Neural cell (in vitro differentiated cells): ENCODE results near the gene IER3. TPM values are rescaled to one million over a fixed set of nuclear protein-coding genes. Genes with fewer than 3 reads are reported as not detected.

ENCODE experiments used
- H2AFZ ChIP-seq: fragments of 200-600, 300-800 bp; sonication (generic), shearing (Covaris generic); 2 replicates; pipeline ENCODE4 v1.6.0; 2014; ENCODE audit warnings: low read depth, mild to moderate bottlenecking, antibody characterized with exemption, low read length, moderate library complexity
- H3F3A ChIP-seq: fragments of 200-600 bp; shearing (Covaris generic); 2 replicates; pipeline ENCODE4 v1.6.1; 2016; ENCODE audit warnings: mild to moderate bottlenecking, moderate library complexity, mixed read lengths, antibody characterized with exemption, low read length; ENCODE audit not compliant: insufficient read depth, poor library complexity, severe bottlenecking
- H3K27ac ChIP-seq: fragments of 200-600, 300-800 bp; sonication (generic), shearing (Covaris generic); 2 replicates; pipeline ENCODE4 v1.5.1; 2014; ENCODE audit warnings: mild to moderate bottlenecking, low read length, moderate library complexity
- H3K27me3 ChIP-seq: fragments of 300-800, 200-600 bp; sonication (generic), shearing (Covaris generic); 2 replicates; pipeline ENCODE4 v1.6.0; 2014; ENCODE audit warnings: mild to moderate bottlenecking, low read depth, low read length, moderate library complexity; ENCODE audit not compliant: insufficient read depth
- H3K36me3 ChIP-seq: fragments of 300-800, 200-600 bp; sonication (generic), shearing (Covaris generic); 2 replicates; pipeline ENCODE4 v1.5.1; 2014; ENCODE audit warnings: mild to moderate bottlenecking, antibody characterized with exemption, low read length, moderate library complexity; ENCODE audit not compliant: insufficient read depth
- H3K4me2 ChIP-seq: fragments of 300-800, 200-600 bp; sonication (generic), shearing (Covaris generic); 2 replicates; pipeline ENCODE4 v1.6.0; 2014; ENCODE audit warnings: mild to moderate bottlenecking, low read length
- H3K4me3 ChIP-seq: fragments of 300-800, 200-600 bp; sonication (generic), shearing (Covaris generic); 2 replicates; pipeline ENCODE4 v1.5.1; 2014; ENCODE audit warnings: mild to moderate bottlenecking, low read length, moderate library complexity
- H3K79me2 ChIP-seq: fragments of 200-600 bp; shearing (Covaris generic); replicated peaks from 2 replicates; pipeline ENCODE4 v1.6.0; 2014; ENCODE audit warnings: mild to moderate bottlenecking, low read length, moderate library complexity; ENCODE audit not compliant: insufficient read depth
- H3K9ac ChIP-seq: fragments of 300-800, 200-600 bp; sonication (generic), shearing (Covaris generic); 2 replicates; pipeline ENCODE4 v1.6.1; 2016; ENCODE audit warnings: mild to moderate bottlenecking, low read length, mixed read lengths
- H3K9me2 ChIP-seq: fragments of 200-600 bp; shearing (Covaris generic); 2 replicates; pipeline ENCODE4 v1.6.1; 2016; ENCODE audit warnings: mild to moderate bottlenecking, low read length, mixed read lengths; ENCODE audit not compliant: insufficient read depth
- H3K9me3 ChIP-seq: fragments of 200-600, 300-800 bp; sonication (generic), shearing (Covaris generic); 2 replicates; pipeline ENCODE4 v1.6.1; 2016; ENCODE audit warnings: mild to moderate bottlenecking, mixed run types, low read length, moderate library complexity, mixed read lengths
- H4K20me1 ChIP-seq: fragments of 200-600 bp; shearing (Covaris generic); 2 replicates; pipeline ENCODE4 v1.6.1; 2016; ENCODE audit warnings: mild to moderate bottlenecking, mixed run types; ENCODE audit not compliant: insufficient read depth
- CTCF ChIP-seq: fragments of 450-650 bp; IDR thresholded peaks from 2 replicates; pipeline ENCODE4 v1.5.1; 2014; ENCODE audit warnings: antibody characterized with exemption, mild to moderate bottlenecking, moderate library complexity; ENCODE audit not compliant: poor library complexity, severe bottlenecking
- EP300 ChIP-seq: fragments of 450-650 bp; conservative IDR thresholded peaks from 2 replicates; pipeline ENCODE4 v1.6.1; 2014; ENCODE audit warnings: antibody characterized with exemption, mild to moderate bottlenecking, moderate library complexity; ENCODE audit not compliant: poor library complexity, severe bottlenecking
- EZH2 ChIP-seq: fragments of 200-600, 300-800 bp; shearing (Covaris generic), sonication (generic); IDR thresholded peaks from 2 replicates; pipeline ENCODE4 v1.6.1; 2014; ENCODE audit warnings: antibody characterized with exemption, low read length, borderline replicate concordance, mild to moderate bottlenecking; ENCODE audit not compliant: insufficient read depth, poor library complexity, severe bottlenecking
- MXI1 ChIP-seq: fragments of 450-650 bp; conservative IDR thresholded peaks from 2 replicates; pipeline ENCODE4 v1.6.1; 2014; ENCODE audit warnings: antibody characterized with exemption, mild to moderate bottlenecking; ENCODE audit not compliant: poor library complexity, severe bottlenecking
- POLR2AphosphoS5 ChIP-seq: IDR thresholded peaks from 2 replicates; pipeline ENCODE4 v1.6.1; 2012
- RAD21 ChIP-seq: fragments of 450-650 bp; conservative IDR thresholded peaks from 2 replicates; pipeline ENCODE4 v1.6.1; 2014; ENCODE audit warnings: antibody characterized with exemption, mild to moderate bottlenecking, moderate library complexity
- REST ChIP-seq: IDR thresholded peaks from 2 replicates; pipeline ENCODE4 v1.6.1; 2012; ENCODE audit warnings: borderline replicate concordance
- SMC3 ChIP-seq: fragments of 450-650 bp; conservative IDR thresholded peaks from 2 replicates; pipeline ENCODE4 v1.6.1; 2014; ENCODE audit warnings: antibody characterized with exemption, mild to moderate bottlenecking, moderate library complexity; ENCODE audit not compliant: poor library complexity
- TAF1 ChIP-seq: IDR thresholded peaks from 2 replicates; pipeline ENCODE4 v1.6.1; 2012; ENCODE audit warnings: low read depth
- polyA plus RNA-seq: library from polyadenylated mRNA; depleted of rRNA; stranded (reverse); fragments of >200 nt; gene quantifications from 2 replicates; pipeline ENCODE4 v1.2.3, GENCODE V29; 2014

IER3 gene
- polyA plus RNA-seq, 1 donor from 2014 or later = 3.0 TPM

- no peak overlapping the region for H3K4me2 ChIP-seq
- H2AFZ ChIP-seq = no peak overlapping the region
Measured at GRCh38 chr6:30792786-30793185, 48.4 kb upstream of the IER3 start.

GRCh38 chr6:30790724-30791383, 46.5 kb upstream of the IER3 start:
- H3F3A ChIP-seq = no peaks in the 10 kb centered on the region
- H3K9me2 ChIP-seq = no peaks in the 10 kb centered on the region
- H3K79me2 ChIP-seq = no peaks in the 10 kb centered on the region
- H3K4me3 ChIP-seq = no peak overlapping the region
- H3K9ac ChIP-seq = no peak overlapping the region
- no peak overlapping the region for H3K4me2 ChIP-seq
- H3K36me3 ChIP-seq = no peaks in the 10 kb centered on the region
- no peak overlapping the region for H2AFZ ChIP-seq
- TF ChIP-seq EZH2 = no peak
- no peaks in the 10 kb centered on the region for H3K9me3 ChIP-seq
- H4K20me1 ChIP-seq = no peaks in the 10 kb centered on the region
- no peak overlapping the region for H3K27ac ChIP-seq
- no peaks in the 10 kb centered on the region for H3K27me3 ChIP-seq

More at GRCh38 chr6:30792786-30793185, 48.4 kb upstream of the IER3 start:
- Histone ChIP-seq H3K9me2 (no peaks in the 10 kb centered on the region), H3K9ac (no peak overlapping the region), H3F3A (no peaks in the 10 kb centered on the region), H3K27me3 (no peaks in the 10 kb centered on the region), H3K4me3 (no peak overlapping the region), H3K27ac (no peak overlapping the region), H4K20me1 (no peaks in the 10 kb centered on the region), H3K9me3 (no peaks in the 10 kb centered on the region), H3K36me3 (no peaks in the 10 kb centered on the region), H3K79me2 (no peaks in the 10 kb centered on the region)
- no peak for TF ChIP-seq POLR2AphosphoS5
- no peak for TF ChIP-seq SMC3
- TF ChIP-seq EP300 = no peak
- no peak for TF ChIP-seq RAD21
- no peak for TF ChIP-seq CTCF
- no peak for TF ChIP-seq MXI1
- no peak for TF ChIP-seq REST
- no peak for TF ChIP-seq EZH2
- TF ChIP-seq TAF1 = no peak
